Pancreas (tissue), 10 donors: ENCODE results near the gene AQP12A. TPM values are rescaled to one million over a fixed set of nuclear protein-coding genes. Genes with fewer than 3 reads are reported as not detected.

ENCODE experiments used
- ATAC-seq, 4 donors: fragments of 200-7000 bp; cut with Tn5 transposase; one replicate each; pipeline versions ENCODE4 v1.8.0 to v1.9.1; 2020; ENCODE audit warnings: mild to moderate bottlenecking in 4 of 4, moderate library complexity in 4 of 4
- DNase-seq, 6 donors: peaks; one replicate each; pipeline ENCODE4 v3.0.0-alpha.2; 2020
- FAIRE-seq: peaks from 2 replicates; lab custom pipeline; 2012; peaks lifted over from hg19 to GRCh38; lab: Jason Lieb, UNC
- H3K27ac ChIP-seq, 4 donors: fragments of 200-600 bp; sonication (generic); 1 replicate in 3 of 4; 2 replicates in 1 of 4; pipeline versions ENCODE4 v1.5.0 to v1.8.0; 2020
- H3K27me3 ChIP-seq, 4 donors: fragments of 200-600 bp; one replicate each; pipeline ENCODE4 v1.8.0; 2021
- H3K36me3 ChIP-seq, 3 donors: fragments of 200-600 bp; sonication (generic) in 1 of 3; one replicate each; pipeline versions ENCODE4 v1.5.0 to v1.8.0; 2020 to 2021
- H3K4me1 ChIP-seq, 3 donors: fragments of 200-600 bp; one replicate each; pipeline ENCODE4 v1.8.0; 2021
- H3K4me3 ChIP-seq, 4 donors: fragments of 200-600 bp; sonication (generic) in 2 of 4; one replicate each; pipeline versions ENCODE4 v1.5.0 to v1.8.0; 2020 to 2021
- H3K9me3 ChIP-seq, 4 donors: fragments of 200-600 bp; one replicate each; pipeline ENCODE4 v1.8.0; 2021
- CTCF ChIP-seq, 4 donors: fragments of 200-600 bp; sonication (generic) in 3 of 4; IDR thresholded peaks; one replicate each; pipeline versions ENCODE4 v1.5.0 to v1.8.0; 2021; ENCODE audit warnings: antibody characterized with exemption in 4 of 4
- WGBS, 2 donors: extraction: QIAGEN DNeasy Blood & Tissue Kit; methylation state at CpG; one replicate each; pipeline ENCODE4 v1.1.7; 2013; 5-methylcytosine and 5-hydroxymethylcytosine counted together
- intact Hi-C, 3 donors: fragments of 100-400 bp; cut with DNase I; formaldehyde crosslinking; loops; one replicate each; pipeline versions ENCODE4 v1.11.1 to v1.14.2; 2022
- polyA plus RNA-seq, 2 donors: library from polyadenylated mRNA; stranded (reverse); fragments of 200-250 nt; gene quantifications; one replicate each; pipeline ENCODE4 v1.2.3, GENCODE V29; 2013
- total RNA-seq, 6 donors: library from RNA; stranded (reverse); fragmentation: NEBNext Ultra II Directional in 4 of 6; extraction: Animal tissue kit (Norgen Biotek cat#: 25700) in 4 of 6; gene quantifications; one replicate each; pipeline versions ENCODE4 v1.2.1 to v1.2.4, GENCODE V29; 2021 to 2023
- donor health status: healthy with polysubstance abuse.
- donor health status: DM: no; HTN: no; CAD: no; lungs with moderate emphysema.
- donor health status: DM: no; HTN: no; CAD: no.
- donor health status: control.
- donor health status: control.
- donor health status: Bipolar disorder and iron deficiency.
- donor health status: DM: yes; HTN: yes; CAD: no.
- donor health status: DM: no; HTN: no; CAD: no.
- donor health status: DM: no; HTN: no; CAD: no.
- donor health status: DM: yes; HTN: yes; CAD: no.

The AQP12A gene
- total and polyA plus RNA-seq, 8 donors, result 46.6 to 744 (median 122) TPM

DNA sequence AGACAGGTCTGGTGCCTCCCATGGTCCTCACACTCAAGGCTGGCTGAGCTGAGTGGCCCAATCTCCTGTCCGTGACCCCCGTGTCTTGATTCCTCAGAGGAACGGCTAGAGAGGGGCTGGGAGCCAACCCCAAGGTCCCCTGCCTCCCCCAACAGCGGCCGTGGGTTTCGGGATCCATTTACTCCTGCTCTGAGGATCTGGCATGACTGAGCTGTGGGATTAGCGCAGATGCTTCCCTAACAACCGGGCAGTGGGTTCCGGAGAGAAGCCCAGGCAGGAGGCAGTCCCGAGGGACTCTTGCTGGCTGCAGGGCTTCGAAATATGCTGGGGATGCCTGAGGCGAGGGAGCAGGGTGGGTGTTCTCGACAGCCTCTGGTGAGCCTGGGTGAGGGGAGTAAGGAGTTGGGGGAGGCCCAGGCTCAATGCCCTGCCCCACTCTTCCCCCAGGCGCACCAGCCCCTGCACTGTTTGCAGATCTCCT is 47.5 kb upstream of the AQP12A start:
- no peaks in the 10 kb centered on the region for H3K9me3 ChIP-seq
- no peaks in the 10 kb centered on the region for H3K36me3 ChIP-seq
- DNase-seq (peak in 2 of 6 donors; percentile 2 to 36), FAIRE-seq (no peak), ATAC-seq (no peak)
- no peak overlapping the region for H3K4me3 ChIP-seq
- intact Hi-C loops, result loop anchor here in 1 of 3 donors (10.0 kb wide), 1 partner anchor 61 kb away; no protein-coding TSS in a partner anchor
- H3K27me3 ChIP-seq, result no peaks in the 10 kb centered on the region
- no peaks in the 10 kb centered on the region for H3K4me1 ChIP-seq
- no peak for TF ChIP-seq CTCF (IDR thresholded peaks at IDR 0.05)
- no peak overlapping the region for H3K27ac ChIP-seq
- 43 to 58% methylated on average over 13 to 14 of the region's 14 CpGs for WGBS, 2 donors

DNA sequence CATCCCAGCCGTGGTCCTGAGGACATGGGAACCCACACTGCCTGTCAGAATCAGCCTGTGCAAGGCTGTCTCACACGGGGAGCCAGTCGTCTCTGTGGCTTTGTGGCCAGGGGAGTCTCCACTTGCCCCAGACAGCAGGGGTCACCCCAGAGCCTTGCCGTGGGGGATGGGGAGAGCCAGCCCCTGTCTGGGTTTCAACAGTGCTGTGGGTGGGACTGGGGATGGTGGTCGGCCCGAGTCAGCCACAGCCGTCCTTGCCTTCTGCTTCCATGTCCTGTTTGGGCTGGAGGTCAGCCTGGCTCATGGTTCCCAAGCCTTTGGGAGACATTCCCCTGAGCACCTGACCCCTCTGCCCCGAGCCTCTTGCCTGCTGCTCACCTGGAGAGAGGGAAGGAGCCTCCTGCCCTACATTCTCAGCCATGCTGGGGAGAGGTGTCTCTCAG is 46.8 kb upstream of the AQP12A start:
- no peak for ATAC-seq
- no peak overlapping the region for H3K27ac ChIP-seq
- FAIRE-seq, result no peak
- peak in 1 of 6 donors; percentile 27 for DNase-seq
- H3K27me3 ChIP-seq, result no peaks in the 10 kb centered on the region
- H3K9me3 ChIP-seq, result no peaks in the 10 kb centered on the region
- H3K4me1 ChIP-seq, result no peaks in the 10 kb centered on the region
- no peaks in the 10 kb centered on the region for H3K36me3 ChIP-seq
- intact Hi-C loops, result loop anchor here in 1 of 3 donors (10.0 kb wide), 1 partner anchor 60 kb away; no protein-coding TSS in a partner anchor
- H3K4me3 ChIP-seq, result no peak overlapping the region
- no peak for TF ChIP-seq CTCF (IDR thresholded peaks at IDR 0.05)
- 38 to 51% methylated on average over 8 of the region's 8 CpGs for WGBS, 2 donors

DNA sequence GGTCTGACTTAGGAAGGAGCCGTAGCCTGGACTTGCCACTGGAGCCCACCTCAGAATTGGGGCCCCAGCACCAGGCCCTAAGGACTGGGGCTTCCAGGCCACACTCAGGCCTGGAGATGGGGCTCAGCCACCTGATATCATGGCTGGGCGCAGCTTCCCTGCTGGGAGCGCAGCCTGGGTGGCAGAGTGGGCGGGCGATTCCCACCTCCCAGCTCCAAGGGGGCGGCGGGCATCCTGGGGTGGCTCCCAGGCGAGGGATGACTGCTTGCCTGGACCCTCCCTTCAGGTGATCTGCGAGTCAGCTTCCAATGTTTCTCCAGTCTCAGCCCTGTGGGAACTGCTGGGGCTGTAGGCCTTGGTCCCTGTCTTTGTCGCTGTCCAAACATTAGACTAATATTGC is 46.3 kb upstream of the AQP12A start:
- ATAC-seq (no peak), FAIRE-seq (no peak), DNase-seq (peak in 1 of 6 donors; percentile 42)
- Histone ChIP-seq H3K4me3 (no peak overlapping the region), H3K9me3 (no peaks in the 10 kb centered on the region), H3K4me1 (no peaks in the 10 kb centered on the region), H3K27me3 (no peaks in the 10 kb centered on the region), H3K36me3 (no peaks in the 10 kb centered on the region), H3K27ac (no peak overlapping the region)
- WGBS, 2 donors, result 77 to 88% methylated on average over 10 of the region's 10 CpGs
- no peak for TF ChIP-seq CTCF (IDR thresholded peaks at IDR 0.05)
- intact Hi-C loops, result loop anchor here in 1 of 3 donors (10.0 kb wide), 1 partner anchor 59 kb away; no protein-coding TSS in a partner anchor

- no peaks in the 10 kb centered on the region for H3K27me3 ChIP-seq
- intact Hi-C loops, result loop anchor here in 1 of 3 donors (10.0 kb wide), 1 partner anchor 59 kb away; no protein-coding TSS in a partner anchor
- no peak for FAIRE-seq
Observed at GRCh38 chr2:240645801-240646175, 45.9 kb upstream of the AQP12A start.

More at GRCh38 chr2:240645801-240646175, 45.9 kb upstream of the AQP12A start:
- WGBS, 2 donors, result 74 to 82% methylated on average over 10 of the region's 10 CpGs
- Histone ChIP-seq H3K4me3 (no peak overlapping the region), H3K9me3 (no peaks in the 10 kb centered on the region), H3K4me1 (no peaks in the 10 kb centered on the region), H3K36me3 (no peaks in the 10 kb centered on the region), H3K27ac (no peak overlapping the region)
- DNase-seq (no peak), ATAC-seq (no peak)
- TF ChIP-seq CTCF (IDR thresholded peaks at IDR 0.05), result no peak
